Retina (tissue), 1 donor: ENCODE results near the gene DNAH10.

Experiments
- DNase-seq: peaks from one replicate; pipeline ENCODE4 v3.0.0-alpha.2; 2016

The DNAH10 gene

GRCh38 chr12:123976227-123976826 lies 214.2 kb downstream of the DNAH10 start:
- DNase-seq = no peak

- no peak for DNase-seq
Measured at GRCh38 chr12:123979566-123979965, 217.5 kb downstream of the DNAH10 start.

DNA sequence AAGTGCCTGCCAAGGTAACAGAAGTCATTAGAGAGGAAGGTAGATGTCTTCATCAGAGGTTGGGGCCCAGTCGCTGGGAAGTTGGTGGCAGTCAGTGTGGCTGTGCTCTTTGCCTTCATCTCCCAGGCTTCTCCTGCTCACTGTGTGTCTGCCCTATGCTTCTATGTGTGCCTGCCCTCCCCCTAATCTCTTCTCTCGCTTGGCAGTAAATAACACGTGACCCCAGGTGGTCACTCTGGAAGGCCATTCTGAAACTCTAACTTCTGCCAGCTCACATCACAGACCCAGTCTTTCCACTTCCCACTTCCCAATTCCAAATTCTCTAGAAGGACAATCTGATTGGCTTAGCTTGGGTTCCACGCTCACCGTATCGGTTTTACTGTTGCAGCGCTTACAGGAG lies 220.2 kb downstream of the DNAH10 start:
- DNase-seq = no peak

GRCh38 chr12:123983822-123984485 lies 221.9 kb downstream of the DNAH10 start:
- peak; percentile 35 for DNase-seq

GRCh38 chr12:123984903-123985302 lies 222.8 kb downstream of the DNAH10 start:
- no peak for DNase-seq
